ENCODE results near the gene FXYD1. TPM values are rescaled to one million over a fixed set of nuclear protein-coding genes. Genes with fewer than 3 reads are reported as not detected.

Gene FXYD1
- total RNA-seq, 1 experiment from 2014 or later, result not detected

DNA sequence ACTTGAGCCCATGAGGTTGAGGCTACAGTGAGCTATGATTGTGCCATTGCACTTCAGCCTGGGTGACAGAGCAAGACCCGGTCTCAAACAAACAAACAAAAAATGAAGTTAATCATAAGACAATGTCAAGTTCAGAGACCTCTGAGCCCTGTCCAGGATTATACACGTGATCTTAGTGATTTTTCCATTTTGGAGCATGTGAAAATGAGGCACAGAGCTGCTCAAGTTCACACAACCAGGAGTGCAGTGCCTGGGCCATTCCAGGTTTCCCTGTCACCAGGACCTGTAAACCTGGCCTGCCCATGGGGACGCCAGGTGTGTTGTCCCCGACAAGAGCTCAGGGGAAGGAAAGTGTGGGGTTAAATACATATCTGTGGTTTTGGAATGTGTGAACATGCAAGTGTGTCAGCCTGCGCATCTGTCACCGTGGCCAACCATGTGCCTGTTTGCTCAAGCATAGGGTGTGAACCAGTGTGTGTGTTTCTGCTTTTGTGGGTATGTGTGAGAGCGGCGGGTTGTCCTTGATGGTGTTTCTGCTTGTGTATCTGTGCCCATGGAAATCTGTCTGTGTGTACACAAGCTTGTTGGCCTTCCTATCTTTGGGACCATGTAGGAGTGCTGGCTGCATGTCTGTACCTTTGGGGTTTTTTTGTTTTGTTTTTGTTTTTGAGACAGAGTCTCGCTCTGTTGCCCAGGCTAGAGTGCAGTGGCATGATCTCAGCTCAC is 1.5 kb upstream of the FXYD1 start:
- Histone ChIP-seq H3K9me3 (ENCODE audit: control insufficient read depth, insufficient read depth, low read depth, low read length) (no peaks in the 10 kb centered on the region), H3K4me1 (ENCODE audit: control insufficient read depth, insufficient read depth, low read length) (peaks cover 13% of the 10 kb centered on the region), H3K27me3 (ENCODE audit: control insufficient read depth, insufficient read depth, low read length) (peaks cover 5% of the 10 kb centered on the region), H3K27ac (ENCODE audit: low read length) (no peak overlapping the region), H3K36me3 (ENCODE audit: control insufficient read depth, insufficient read depth, low read length) (no peaks in the 10 kb centered on the region), H3K4me3 (ENCODE audit: low read depth in 2 of 2, low read length in 2 of 2) (no peak overlapping the region)
- POLR2A ChIA-PET, result no interaction called here
- in situ Hi-C loops (cut with HindIII; ENCODE audit: low pct_unique_long_range_greater_than_20kb, low sequenced_read_pairs) (no loop called here), intact Hi-C loops (cut with micrococcal nuclease; ENCODE audit: unreplicated experiment) (loop anchor here (5.0 kb wide), 1 partner anchor 70 kb away; no protein-coding TSS in a partner anchor)
- CTCF ChIA-PET, result interaction anchor here (0.5 to 0.6 kb wide), 3 partner anchors 15 to 380 kb away, joined by 4 to 6 read pairs (median 4); no protein-coding TSS in a partner anchor
- ATAC-seq, result no peak
- no TSS peak for BruUV-seq (replicated peaks)
- TF ChIP-seq SIN3A (IDR thresholded peaks at IDR 0.05; ENCODE audit: borderline replicate concordance, insufficient read depth, low read depth, low read length), result no peak
- TF ChIP-seq, protein P1, sequence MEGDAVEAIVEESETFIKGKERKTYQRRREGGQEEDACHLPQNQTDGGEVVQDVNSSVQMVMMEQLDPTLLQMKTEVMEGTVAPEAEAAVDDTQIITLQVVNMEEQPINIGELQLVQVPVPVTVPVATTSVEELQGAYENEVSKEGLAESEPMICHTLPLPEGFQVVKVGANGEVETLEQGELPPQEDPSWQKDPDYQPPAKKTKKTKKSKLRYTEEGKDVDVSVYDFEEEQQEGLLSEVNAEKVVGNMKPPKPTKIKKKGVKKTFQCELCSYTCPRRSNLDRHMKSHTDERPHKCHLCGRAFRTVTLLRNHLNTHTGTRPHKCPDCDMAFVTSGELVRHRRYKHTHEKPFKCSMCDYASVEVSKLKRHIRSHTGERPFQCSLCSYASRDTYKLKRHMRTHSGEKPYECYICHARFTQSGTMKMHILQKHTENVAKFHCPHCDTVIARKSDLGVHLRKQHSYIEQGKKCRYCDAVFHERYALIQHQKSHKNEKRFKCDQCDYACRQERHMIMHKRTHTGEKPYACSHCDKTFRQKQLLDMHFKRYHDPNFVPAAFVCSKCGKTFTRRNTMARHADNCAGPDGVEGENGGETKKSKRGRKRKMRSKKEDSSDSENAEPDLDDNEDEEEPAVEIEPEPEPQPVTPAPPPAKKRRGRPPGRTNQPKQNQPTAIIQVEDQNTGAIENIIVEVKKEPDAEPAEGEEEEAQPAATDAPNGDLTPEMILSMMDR (IDR thresholded peaks at IDR 0.05), result no peak
- no peak for TF ChIP-seq TCF7L2 (IDR thresholded peaks at IDR 0.05; ENCODE audit: low read depth, low read length)
- TF ChIP-seq POLR2AphosphoS5 (IDR thresholded peaks at IDR 0.05; ENCODE audit: low read depth, low read length), result no peak
- TF ChIP-seq, protein P2, sequence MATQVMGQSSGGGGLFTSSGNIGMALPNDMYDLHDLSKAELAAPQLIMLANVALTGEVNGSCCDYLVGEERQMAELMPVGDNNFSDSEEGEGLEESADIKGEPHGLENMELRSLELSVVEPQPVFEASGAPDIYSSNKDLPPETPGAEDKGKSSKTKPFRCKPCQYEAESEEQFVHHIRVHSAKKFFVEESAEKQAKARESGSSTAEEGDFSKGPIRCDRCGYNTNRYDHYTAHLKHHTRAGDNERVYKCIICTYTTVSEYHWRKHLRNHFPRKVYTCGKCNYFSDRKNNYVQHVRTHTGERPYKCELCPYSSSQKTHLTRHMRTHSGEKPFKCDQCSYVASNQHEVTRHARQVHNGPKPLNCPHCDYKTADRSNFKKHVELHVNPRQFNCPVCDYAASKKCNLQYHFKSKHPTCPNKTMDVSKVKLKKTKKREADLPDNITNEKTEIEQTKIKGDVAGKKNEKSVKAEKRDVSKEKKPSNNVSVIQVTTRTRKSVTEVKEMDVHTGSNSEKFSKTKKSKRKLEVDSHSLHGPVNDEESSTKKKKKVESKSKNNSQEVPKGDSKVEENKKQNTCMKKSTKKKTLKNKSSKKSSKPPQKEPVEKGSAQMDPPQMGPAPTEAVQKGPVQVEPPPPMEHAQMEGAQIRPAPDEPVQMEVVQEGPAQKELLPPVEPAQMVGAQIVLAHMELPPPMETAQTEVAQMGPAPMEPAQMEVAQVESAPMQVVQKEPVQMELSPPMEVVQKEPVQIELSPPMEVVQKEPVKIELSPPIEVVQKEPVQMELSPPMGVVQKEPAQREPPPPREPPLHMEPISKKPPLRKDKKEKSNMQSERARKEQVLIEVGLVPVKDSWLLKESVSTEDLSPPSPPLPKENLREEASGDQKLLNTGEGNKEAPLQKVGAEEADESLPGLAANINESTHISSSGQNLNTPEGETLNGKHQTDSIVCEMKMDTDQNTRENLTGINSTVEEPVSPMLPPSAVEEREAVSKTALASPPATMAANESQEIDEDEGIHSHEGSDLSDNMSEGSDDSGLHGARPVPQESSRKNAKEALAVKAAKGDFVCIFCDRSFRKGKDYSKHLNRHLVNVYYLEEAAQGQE (IDR thresholded peaks at IDR 0.05; ENCODE audit: insufficient read depth in 1 of 2, low read depth in 2 of 2, low read length in 1 of 2), result no peak
- no peak for DNase-seq (ENCODE audit: low read depth, low spot score)

DNA sequence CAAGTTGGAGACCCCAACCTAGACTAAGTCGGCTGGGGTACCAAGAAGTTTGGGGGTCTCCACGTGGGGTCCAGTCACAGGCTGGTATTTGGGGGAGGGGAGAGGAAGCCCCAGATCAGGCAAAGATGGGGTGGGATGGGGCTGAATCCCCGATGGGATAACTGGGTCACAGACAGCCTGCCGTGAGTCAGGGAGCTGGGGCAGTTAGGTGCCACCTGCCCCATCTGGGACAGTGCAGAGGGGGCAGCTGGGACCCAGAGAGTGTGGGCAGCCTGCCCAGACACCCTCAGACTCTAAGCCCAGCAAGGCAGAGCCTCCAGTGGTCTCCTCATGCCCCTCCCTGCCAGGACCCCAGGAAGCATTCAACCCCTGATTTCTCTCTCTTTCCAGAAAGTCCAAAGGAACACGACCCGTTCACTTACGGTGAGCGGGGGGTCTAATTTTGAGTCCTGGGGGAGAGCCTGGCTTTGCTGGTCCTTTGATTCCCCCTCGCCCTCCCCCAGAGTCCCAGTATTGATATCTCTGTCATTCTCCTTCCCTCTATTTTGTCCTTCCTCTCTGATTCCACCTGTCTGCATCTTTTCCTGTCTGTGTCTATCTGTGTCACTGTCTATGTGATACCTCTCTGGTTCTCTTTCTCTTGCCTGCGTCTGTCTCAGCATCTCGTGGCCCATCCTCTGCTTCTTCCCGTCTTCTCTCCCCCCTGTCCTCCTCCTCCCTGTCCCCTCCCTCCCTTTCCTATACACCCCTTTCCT is 1.8 kb downstream of the FXYD1 start:
- no peaks in the 10 kb centered on the region; the same call in none of the 2 replicates for H3K36me3 ChIP-seq (ENCODE audit: control insufficient read depth, insufficient read depth, low read length)
- ATAC-seq (no peak), DNase-seq (ENCODE audit: low read depth, low spot score) (no peak)
- H3K9me3 ChIP-seq (ENCODE audit: control insufficient read depth, insufficient read depth, low read depth, low read length), result no peaks in the 10 kb centered on the region
- ChIA-PET CTCF (interaction anchor here (0.7 to 0.9 kb wide), 3 partner anchors 13 to 71 kb away, joined by 3 to 8 read pairs (median 3); partner anchors contain the start of gene FXYD5), POLR2A (no interaction called here)
- no peak overlapping the region for H3K27ac ChIP-seq (ENCODE audit: low read length)
- in situ Hi-C loops (cut with HindIII; ENCODE audit: low pct_unique_long_range_greater_than_20kb, low sequenced_read_pairs) (no loop called here), intact Hi-C loops (cut with micrococcal nuclease; ENCODE audit: unreplicated experiment) (no loop called here)
- TF ChIP-seq SIN3A (IDR thresholded peaks at IDR 0.05; ENCODE audit: borderline replicate concordance, insufficient read depth, low read depth, low read length) (no peak), POLR2AphosphoS5 (IDR thresholded peaks at IDR 0.05; ENCODE audit: low read depth, low read length) (no peak), TCF7L2 (IDR thresholded peaks at IDR 0.05; ENCODE audit: low read depth, low read length) (no peak)
- TF ChIP-seq, protein P2 (IDR thresholded peaks at IDR 0.05; ENCODE audit: insufficient read depth in 1 of 2, low read depth in 2 of 2, low read length in 1 of 2), result no peak
- TF ChIP-seq, protein P1 (IDR thresholded peaks at IDR 0.05), result no peak
- no peak overlapping the region for H3K4me3 ChIP-seq (ENCODE audit: low read depth in 2 of 2, low read length in 2 of 2)
- BruUV-seq (replicated peaks), result no TSS peak
- H3K27me3 ChIP-seq (ENCODE audit: control insufficient read depth, insufficient read depth, low read length), result peaks cover 19% of the 10 kb centered on the region
- peaks cover 18% of the 10 kb centered on the region for H3K4me1 ChIP-seq (ENCODE audit: control insufficient read depth, insufficient read depth, low read length)

Data from Panc1 (cell line).